SK-MEL-5 (cell line): ENCODE results near the gene ST6GALNAC6. TPM values are rescaled to one million over a fixed set of nuclear protein-coding genes. Genes with fewer than 3 reads are reported as not detected.

ENCODE experiments used
- small RNA-seq, 2 experiments: library from RNA; depleted of rRNA; stranded (forward); fragments of <200 nt; gene quantifications; one replicate each; pipeline ENCODE3, GENCODE V24; 2014
- total RNA-seq: library from RNA; depleted of rRNA; stranded (reverse); fragments of >200 nt; shearing (Covaris generic); gene quantifications from 2 replicates; pipeline ENCODE4 v1.2.3, GENCODE V29; 2014; rRNA removed

Gene ST6GALNAC6
- total RNA-seq, 1 experiment from 2014 or later = 10.1 TPM

Small RNA genes lying within 50 kb of the gene (small RNA-seq; reads per million reads assigned to genes)
- gene MIR4672 (0 reads per million in 2 experiments), gene RNA5SP296 (0 reads per million in 2 experiments)

Other genes starting within 250 kb of the ST6GALNAC6 start
- gene CFAP157, start 192.6 kb downstream of the ST6GALNAC6 start, total RNA-seq = 0.11 TPM in 2 replicates
- gene PTRH1, start 183.9 kb downstream of the ST6GALNAC6 start, total RNA-seq = 26.9 and 35.5 TPM in 2 replicates
- 0.11 and 0.16 TPM in 2 replicates for gene TTC16, start 183.5 kb downstream of the ST6GALNAC6 start, total RNA-seq
- gene TOR2A, start 164.3 kb downstream of the ST6GALNAC6 start, total RNA-seq = 9.0 and 10.5 TPM in 2 replicates
- gene SH2D3C, start 120.9 kb downstream of the ST6GALNAC6 start, total RNA-seq = 0.08 and 0.11 TPM in 2 replicates
- gene CDK9, start 113.6 kb downstream of the ST6GALNAC6 start, total RNA-seq = 22.1 and 32.7 TPM in 2 replicates
- gene FPGS, start 96.7 kb downstream of the ST6GALNAC6 start, total RNA-seq = 41.4 and 45.2 TPM in 2 replicates
- gene ENG, start 44.9 kb downstream of the ST6GALNAC6 start, total RNA-seq = 3.7 and 5.5 TPM in 2 replicates
- 50.6 and 53.0 TPM in 2 replicates for gene AK1, start 21.9 kb downstream of the ST6GALNAC6 start, total RNA-seq
- 5.2 and 7.4 TPM in 2 replicates for gene ST6GALNAC4, start 17.4 kb upstream of the ST6GALNAC6 start, total RNA-seq
- gene PIP5KL1, start 31.2 kb upstream of the ST6GALNAC6 start, total RNA-seq = 0.32 TPM in 1 of 2 replicates, not detected in the other
- gene DPM2, start 38.3 kb upstream of the ST6GALNAC6 start, total RNA-seq = 31.4 and 34.9 TPM in 2 replicates
- 28.5 and 31.1 TPM in 2 replicates for gene EEIG1, start 81.4 kb upstream of the ST6GALNAC6 start, total RNA-seq
- 11.9 and 15.1 TPM in 2 replicates for gene NAIF1, start 167.7 kb upstream of the ST6GALNAC6 start, total RNA-seq
- gene SLC25A25, start 168.6 kb upstream of the ST6GALNAC6 start, total RNA-seq = 26.5 and 30.8 TPM in 2 replicates
- 122 and 123 TPM in 2 replicates for gene PTGES2, start 228.1 kb upstream of the ST6GALNAC6 start, total RNA-seq
- gene LCN2, start 249.8 kb upstream of the ST6GALNAC6 start, total RNA-seq = not detected in 2 replicates